ENCODE data around the gene MAPKAPK5.

Gene MAPKAPK5

DNA sequence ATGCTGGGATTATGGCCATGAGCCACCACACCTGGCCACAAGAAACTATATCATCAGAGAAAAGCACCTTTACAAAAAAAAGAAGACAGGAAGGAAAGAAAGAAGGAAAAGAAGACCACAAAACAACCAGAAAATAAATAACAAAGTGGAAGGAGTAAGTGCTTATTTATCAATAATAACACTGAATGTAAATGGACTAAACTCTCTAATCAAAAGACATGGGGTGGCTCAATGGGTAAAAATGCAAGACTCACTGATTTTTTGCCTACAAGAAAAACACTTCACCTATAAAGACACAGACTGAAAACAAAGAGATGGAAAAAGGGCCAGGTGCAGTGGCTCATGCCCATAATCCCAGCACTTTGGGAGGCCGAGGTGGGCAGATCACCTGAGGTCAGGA, 65.7 kb downstream of the MAPKAPK5 start:
- H3K4me1 ChIP-seq (ENCODE audit: insufficient read depth, insufficient read length): no peaks in the 10 kb centered on the region
- peaks cover 5% of the 10 kb centered on the region; the same call in 1 of the 2 replicates for H3K9me3 ChIP-seq (ENCODE audit: insufficient read depth, low read length)
- H3K36me3 ChIP-seq (ENCODE audit: insufficient read depth, insufficient read length, low read length): peaks cover 27% of the 10 kb centered on the region
- H3K27me3 ChIP-seq (ENCODE audit: insufficient read depth, insufficient read length): no peaks in the 10 kb centered on the region
- H3K4me3 ChIP-seq (ENCODE audit: insufficient read length, low read depth): no peak overlapping the region
- no peak for TF ChIP-seq ZNF274 (IDR thresholded peaks at IDR 0.05; ENCODE audit: low read depth, low read length)
- TF ChIP-seq YY1 (IDR thresholded peaks at IDR 0.05; ENCODE audit: insufficient read depth, insufficient read length): no peak
- no peak for TF ChIP-seq SUZ12 (IDR thresholded peaks at IDR 0.05; ENCODE audit: extremely low read depth, insufficient read depth, insufficient read length)
- H3K9ac ChIP-seq (ENCODE audit: insufficient read length, low read depth): no peak overlapping the region
- no peak for DNase-seq (ENCODE audit: low read depth, low spot score)

DNA sequence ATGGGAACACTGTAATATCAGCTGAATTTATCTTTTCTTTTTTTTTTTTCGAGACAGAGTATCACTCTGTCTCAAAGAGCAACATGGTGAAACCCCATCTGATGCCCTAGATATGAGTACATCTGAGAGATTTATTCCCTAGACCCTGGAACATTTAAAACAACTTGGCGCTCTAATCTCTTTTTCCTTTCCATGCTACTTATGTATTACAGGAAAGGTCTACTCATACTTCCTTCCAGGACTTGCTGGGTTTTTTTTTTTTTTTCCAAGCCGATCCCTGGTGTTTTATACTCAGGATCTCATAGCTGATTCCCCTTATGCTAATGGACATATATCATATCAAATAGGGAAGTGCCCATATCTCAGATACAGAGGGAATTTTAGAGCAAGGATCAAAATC, 83.1 kb downstream of the MAPKAPK5 start:
- no peaks in the 10 kb centered on the region for H3K4me1 ChIP-seq (ENCODE audit: insufficient read depth, insufficient read length)
- no peak overlapping the region for H3K4me3 ChIP-seq (ENCODE audit: insufficient read length, low read depth)
- no peaks in the 10 kb centered on the region for H3K9me3 ChIP-seq (ENCODE audit: insufficient read depth, low read length)
- H3K27me3 ChIP-seq (ENCODE audit: insufficient read depth, insufficient read length): no peaks in the 10 kb centered on the region
- TF ChIP-seq YY1 (IDR thresholded peaks at IDR 0.05; ENCODE audit: insufficient read depth, insufficient read length): no peak
- no peak for TF ChIP-seq SUZ12 (IDR thresholded peaks at IDR 0.05; ENCODE audit: extremely low read depth, insufficient read depth, insufficient read length)
- no peak for TF ChIP-seq ZNF274 (IDR thresholded peaks at IDR 0.05; ENCODE audit: low read depth, low read length)
- no peak overlapping the region for H3K9ac ChIP-seq (ENCODE audit: insufficient read length, low read depth)
- no peaks in the 10 kb centered on the region for H3K36me3 ChIP-seq (ENCODE audit: insufficient read depth, insufficient read length, low read length)
- no peak for DNase-seq (ENCODE audit: low read depth, low spot score)

DNA sequence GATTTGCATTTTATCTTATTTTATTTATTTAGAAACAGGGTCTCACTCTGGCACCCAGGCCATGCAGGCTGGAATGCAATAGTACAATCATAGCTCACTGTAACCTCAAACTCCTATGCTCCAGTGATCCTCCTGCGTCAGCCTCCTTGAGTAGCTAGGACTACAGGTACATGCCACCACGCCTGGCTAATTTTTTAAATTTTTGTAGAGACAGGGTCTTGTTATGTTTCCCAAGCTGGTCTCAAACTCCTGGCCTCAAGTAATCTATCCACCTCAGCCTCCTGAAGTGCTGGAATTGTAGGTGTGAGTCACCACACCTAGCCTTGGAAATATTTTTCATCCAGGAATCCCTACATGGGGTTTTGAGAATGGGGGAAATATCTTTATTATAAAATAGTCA, 84.6 kb downstream of the MAPKAPK5 start:
- TF ChIP-seq YY1 (IDR thresholded peaks at IDR 0.05; ENCODE audit: insufficient read depth, insufficient read length): no peak
- TF ChIP-seq ZNF274 (IDR thresholded peaks at IDR 0.05; ENCODE audit: low read depth, low read length): no peak
- no peak for TF ChIP-seq SUZ12 (IDR thresholded peaks at IDR 0.05; ENCODE audit: extremely low read depth, insufficient read depth, insufficient read length)
- Histone ChIP-seq H3K9me3 (ENCODE audit: insufficient read depth, low read length) (no peaks in the 10 kb centered on the region), H3K9ac (ENCODE audit: insufficient read length, low read depth) (no peak overlapping the region), H3K4me3 (ENCODE audit: insufficient read length, low read depth) (no peak overlapping the region), H3K4me1 (ENCODE audit: insufficient read depth, insufficient read length) (no peaks in the 10 kb centered on the region), H3K36me3 (ENCODE audit: insufficient read depth, insufficient read length, low read length) (peaks cover 2% of the 10 kb centered on the region), H3K27me3 (ENCODE audit: insufficient read depth, insufficient read length) (no peaks in the 10 kb centered on the region)
- DNase-seq (ENCODE audit: low read depth, low spot score): no peak

- Histone ChIP-seq H3K9me3 (ENCODE audit: insufficient read depth, low read length) (no peaks in the 10 kb centered on the region), H3K36me3 (ENCODE audit: insufficient read depth, insufficient read length, low read length) (peaks cover 2% of the 10 kb centered on the region), H3K4me3 (ENCODE audit: insufficient read length, low read depth) (no peak overlapping the region), H3K27me3 (ENCODE audit: insufficient read depth, insufficient read length) (no peaks in the 10 kb centered on the region), H3K4me1 (ENCODE audit: insufficient read depth, insufficient read length) (no peaks in the 10 kb centered on the region), H3K9ac (ENCODE audit: insufficient read length, low read depth) (no peak overlapping the region)
- TF ChIP-seq SUZ12 (IDR thresholded peaks at IDR 0.05; ENCODE audit: extremely low read depth, insufficient read depth, insufficient read length) (no peak), YY1 (IDR thresholded peaks at IDR 0.05; ENCODE audit: insufficient read depth, insufficient read length) (no peak), ZNF274 (IDR thresholded peaks at IDR 0.05; ENCODE audit: low read depth, low read length) (no peak)
- DNase-seq (ENCODE audit: low read depth, low spot score): no peak
Observed at GRCh38 chr12:111927346-111927745, 85.3 kb downstream of the MAPKAPK5 start.

DNA sequence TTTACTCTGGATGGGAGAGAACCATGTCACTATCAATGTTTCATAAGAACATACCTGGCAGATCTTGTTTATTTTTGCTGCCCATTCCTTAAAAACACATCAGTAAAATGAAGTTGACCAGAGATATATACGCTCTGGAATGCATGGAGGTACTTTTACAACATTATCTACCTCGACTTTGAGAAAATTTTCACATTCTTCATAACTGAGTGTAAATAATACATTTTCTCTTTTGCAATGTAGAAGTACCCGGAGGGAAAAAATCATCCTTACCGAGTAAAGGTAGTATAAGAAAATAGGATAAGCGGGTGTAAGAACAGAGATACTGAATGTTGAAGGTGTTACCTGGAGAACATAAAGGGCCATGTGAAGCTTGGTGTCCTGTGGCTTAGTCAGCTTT, 90.2 kb downstream of the MAPKAPK5 start:
- Histone ChIP-seq H3K36me3 (ENCODE audit: insufficient read depth, insufficient read length, low read length) (peaks cover 2% of the 10 kb centered on the region), H3K9ac (ENCODE audit: insufficient read length, low read depth) (no peak overlapping the region), H3K27me3 (ENCODE audit: insufficient read depth, insufficient read length) (no peaks in the 10 kb centered on the region), H3K4me3 (ENCODE audit: insufficient read length, low read depth) (no peak overlapping the region), H3K4me1 (ENCODE audit: insufficient read depth, insufficient read length) (no peaks in the 10 kb centered on the region), H3K9me3 (ENCODE audit: insufficient read depth, low read length) (no peaks in the 10 kb centered on the region)
- TF ChIP-seq ZNF274 (IDR thresholded peaks at IDR 0.05; ENCODE audit: low read depth, low read length): no peak
- no peak for TF ChIP-seq YY1 (IDR thresholded peaks at IDR 0.05; ENCODE audit: insufficient read depth, insufficient read length)
- TF ChIP-seq SUZ12 (IDR thresholded peaks at IDR 0.05; ENCODE audit: extremely low read depth, insufficient read depth, insufficient read length): no peak
- DNase-seq (ENCODE audit: low read depth, low spot score): no peak

DNA sequence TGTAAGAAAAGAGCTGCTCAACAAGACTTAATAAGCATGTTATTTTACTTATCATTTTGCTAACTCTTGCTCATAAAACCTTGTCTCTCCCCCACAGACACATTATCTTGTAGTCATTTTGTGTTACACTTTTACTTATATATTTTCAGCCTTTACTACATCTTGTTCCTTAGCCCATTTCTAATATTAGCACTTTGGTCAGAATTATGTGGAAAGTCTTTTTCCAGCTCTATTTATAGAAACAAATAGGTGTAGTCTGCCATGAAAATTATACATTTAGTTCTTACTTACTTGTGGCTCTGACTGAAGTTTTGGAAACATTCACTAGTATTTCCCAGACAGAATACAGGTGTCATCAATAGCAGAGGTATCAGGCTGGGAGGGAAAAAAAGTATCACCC, 94.8 kb downstream of the MAPKAPK5 start:
- no peak for DNase-seq (ENCODE audit: low read depth, low spot score)
- Histone ChIP-seq H3K36me3 (ENCODE audit: insufficient read depth, insufficient read length, low read length) (no peaks in the 10 kb centered on the region), H3K27me3 (ENCODE audit: insufficient read depth, insufficient read length) (no peaks in the 10 kb centered on the region), H3K4me1 (ENCODE audit: insufficient read depth, insufficient read length) (no peaks in the 10 kb centered on the region), H3K9ac (ENCODE audit: insufficient read length, low read depth) (no peak overlapping the region), H3K4me3 (ENCODE audit: insufficient read length, low read depth) (no peak overlapping the region), H3K9me3 (ENCODE audit: insufficient read depth, low read length) (no peaks in the 10 kb centered on the region)
- TF ChIP-seq SUZ12 (IDR thresholded peaks at IDR 0.05; ENCODE audit: extremely low read depth, insufficient read depth, insufficient read length) (no peak), YY1 (IDR thresholded peaks at IDR 0.05; ENCODE audit: insufficient read depth, insufficient read length) (no peak), ZNF274 (IDR thresholded peaks at IDR 0.05; ENCODE audit: low read depth, low read length) (no peak)

DNA sequence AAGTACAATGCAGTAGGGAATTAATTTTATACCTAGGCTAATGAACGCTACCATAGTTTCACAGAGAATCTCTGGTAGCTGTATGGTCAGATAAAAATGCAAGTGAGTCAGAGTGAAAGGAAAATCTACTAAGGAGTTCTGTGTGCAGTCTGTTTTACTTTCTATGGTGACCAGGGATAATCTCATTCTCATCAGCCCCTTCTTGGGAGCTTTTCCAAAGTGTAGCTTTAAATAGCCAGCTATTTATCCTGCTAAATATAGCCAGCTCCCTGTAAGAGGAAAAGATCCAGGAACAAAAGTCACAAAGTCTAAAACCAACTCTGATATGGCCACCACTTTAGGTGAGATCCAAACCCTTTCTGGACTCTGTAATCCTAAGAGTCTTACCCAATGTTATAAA, 95.4 kb downstream of the MAPKAPK5 start:
- Histone ChIP-seq H3K9me3 (ENCODE audit: insufficient read depth, low read length) (no peaks in the 10 kb centered on the region), H3K4me1 (ENCODE audit: insufficient read depth, insufficient read length) (no peaks in the 10 kb centered on the region), H3K27me3 (ENCODE audit: insufficient read depth, insufficient read length) (no peaks in the 10 kb centered on the region), H3K4me3 (ENCODE audit: insufficient read length, low read depth) (no peak overlapping the region), H3K36me3 (ENCODE audit: insufficient read depth, insufficient read length, low read length) (no peaks in the 10 kb centered on the region), H3K9ac (ENCODE audit: insufficient read length, low read depth) (no peak overlapping the region)
- no peak for TF ChIP-seq SUZ12 (IDR thresholded peaks at IDR 0.05; ENCODE audit: extremely low read depth, insufficient read depth, insufficient read length)
- no peak for TF ChIP-seq YY1 (IDR thresholded peaks at IDR 0.05; ENCODE audit: insufficient read depth, insufficient read length)
- TF ChIP-seq ZNF274 (IDR thresholded peaks at IDR 0.05; ENCODE audit: low read depth, low read length): no peak
- DNase-seq (ENCODE audit: low read depth, low spot score): no peak

DNA sequence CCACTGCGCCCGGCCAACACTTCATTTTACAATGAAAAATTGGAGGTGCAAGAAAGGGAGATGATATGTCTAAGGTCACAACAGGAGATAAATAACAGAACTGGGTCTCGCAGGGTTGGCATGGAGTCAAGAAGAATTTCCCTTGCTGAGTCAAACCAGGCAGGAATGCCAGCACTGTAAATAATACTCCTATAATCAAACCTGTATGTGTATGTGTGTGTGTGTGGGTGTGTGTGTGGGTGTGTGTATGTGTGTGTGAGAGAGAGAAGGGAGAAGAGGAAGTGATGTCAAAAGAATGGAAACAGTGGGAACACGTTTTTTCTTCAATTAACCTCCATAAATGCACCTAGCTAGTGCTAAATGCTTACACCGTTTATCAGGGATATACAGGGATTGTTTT, 100.5 kb downstream of the MAPKAPK5 start:
- DNase-seq (ENCODE audit: low read depth, low spot score): no peak
- H3K4me3 ChIP-seq (ENCODE audit: insufficient read length, low read depth): no peak overlapping the region
- H3K4me1 ChIP-seq (ENCODE audit: insufficient read depth, insufficient read length): no peaks in the 10 kb centered on the region
- no peaks in the 10 kb centered on the region for H3K27me3 ChIP-seq (ENCODE audit: insufficient read depth, insufficient read length)
- TF ChIP-seq ZNF274 (IDR thresholded peaks at IDR 0.05; ENCODE audit: low read depth, low read length): no peak
- no peak for TF ChIP-seq SUZ12 (IDR thresholded peaks at IDR 0.05; ENCODE audit: extremely low read depth, insufficient read depth, insufficient read length)
- H3K9ac ChIP-seq (ENCODE audit: insufficient read length, low read depth): no peak overlapping the region
- no peaks in the 10 kb centered on the region for H3K9me3 ChIP-seq (ENCODE audit: insufficient read depth, low read length)
- H3K36me3 ChIP-seq (ENCODE audit: insufficient read depth, insufficient read length, low read length): no peaks in the 10 kb centered on the region
